ENCODE data around the gene SOX13.

DNA sequence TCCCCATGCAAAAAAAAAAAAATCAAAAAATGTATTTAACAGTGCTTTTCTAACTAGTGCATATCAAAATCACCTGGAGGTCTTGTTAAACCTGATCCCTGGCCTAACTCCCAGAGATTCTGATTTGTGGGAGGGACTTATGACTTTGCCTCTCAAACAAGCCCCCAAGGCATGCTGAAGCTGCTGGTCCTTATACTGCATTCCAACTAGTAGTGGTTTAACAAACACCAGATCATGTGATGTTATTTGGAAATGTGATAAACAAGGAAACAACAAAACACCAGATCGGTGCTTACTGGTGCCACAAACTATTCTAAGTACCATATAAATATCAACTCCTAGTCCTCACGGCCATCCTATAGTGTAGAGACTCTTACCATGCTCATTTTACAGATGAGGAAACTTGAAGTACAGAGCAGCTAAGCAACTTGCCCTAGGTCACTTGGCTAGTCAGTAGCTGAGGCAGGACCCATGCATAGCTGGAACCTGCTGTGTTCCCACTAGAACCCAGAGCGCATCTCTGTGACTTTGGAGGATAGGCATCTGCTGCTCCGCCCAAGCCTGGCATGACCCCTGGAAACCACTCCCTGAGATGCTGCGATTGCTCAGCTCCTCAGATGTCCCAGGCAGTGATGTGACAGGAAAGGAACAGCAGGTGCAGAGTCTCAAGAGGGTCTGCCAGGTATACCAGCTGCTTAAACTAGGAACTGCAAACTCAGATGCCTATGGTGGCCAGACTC, 38.1 kb downstream of the SOX13 start:
- TF ChIP-seq, protein P1, sequence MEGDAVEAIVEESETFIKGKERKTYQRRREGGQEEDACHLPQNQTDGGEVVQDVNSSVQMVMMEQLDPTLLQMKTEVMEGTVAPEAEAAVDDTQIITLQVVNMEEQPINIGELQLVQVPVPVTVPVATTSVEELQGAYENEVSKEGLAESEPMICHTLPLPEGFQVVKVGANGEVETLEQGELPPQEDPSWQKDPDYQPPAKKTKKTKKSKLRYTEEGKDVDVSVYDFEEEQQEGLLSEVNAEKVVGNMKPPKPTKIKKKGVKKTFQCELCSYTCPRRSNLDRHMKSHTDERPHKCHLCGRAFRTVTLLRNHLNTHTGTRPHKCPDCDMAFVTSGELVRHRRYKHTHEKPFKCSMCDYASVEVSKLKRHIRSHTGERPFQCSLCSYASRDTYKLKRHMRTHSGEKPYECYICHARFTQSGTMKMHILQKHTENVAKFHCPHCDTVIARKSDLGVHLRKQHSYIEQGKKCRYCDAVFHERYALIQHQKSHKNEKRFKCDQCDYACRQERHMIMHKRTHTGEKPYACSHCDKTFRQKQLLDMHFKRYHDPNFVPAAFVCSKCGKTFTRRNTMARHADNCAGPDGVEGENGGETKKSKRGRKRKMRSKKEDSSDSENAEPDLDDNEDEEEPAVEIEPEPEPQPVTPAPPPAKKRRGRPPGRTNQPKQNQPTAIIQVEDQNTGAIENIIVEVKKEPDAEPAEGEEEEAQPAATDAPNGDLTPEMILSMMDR (IDR thresholded peaks at IDR 0.05), result no peak
- TF ChIP-seq NR3C1 (CRISPR knock-in tag; conservative IDR thresholded peaks at IDR 0.05; ENCODE audit: low read depth), result no peak
- TF ChIP-seq, protein P2, sequence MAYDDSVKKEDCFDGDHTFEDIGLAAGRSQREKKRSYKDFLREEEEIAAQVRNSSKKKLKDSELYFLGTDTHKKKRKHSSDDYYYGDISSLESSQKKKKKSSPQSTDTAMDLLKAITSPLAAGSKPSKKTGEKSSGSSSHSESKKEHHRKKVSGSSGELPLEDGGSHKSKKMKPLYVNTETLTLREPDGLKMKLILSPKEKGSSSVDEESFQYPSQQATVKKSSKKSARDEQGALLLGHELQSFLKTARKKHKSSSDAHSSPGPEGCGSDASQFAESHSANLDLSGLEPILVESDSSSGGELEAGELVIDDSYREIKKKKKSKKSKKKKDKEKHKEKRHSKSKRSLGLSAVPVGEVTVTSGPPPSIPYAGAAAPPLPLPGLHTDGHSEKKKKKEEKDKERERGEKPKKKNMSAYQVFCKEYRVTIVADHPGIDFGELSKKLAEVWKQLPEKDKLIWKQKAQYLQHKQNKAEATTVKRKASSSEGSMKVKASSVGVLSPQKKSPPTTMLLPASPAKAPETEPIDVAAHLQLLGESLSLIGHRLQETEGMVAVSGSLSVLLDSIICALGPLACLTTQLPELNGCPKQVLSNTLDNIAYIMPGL (CRISPR knock-in tag; IDR thresholded peaks at IDR 0.05), result no peak
- TF ChIP-seq, protein P3, sequence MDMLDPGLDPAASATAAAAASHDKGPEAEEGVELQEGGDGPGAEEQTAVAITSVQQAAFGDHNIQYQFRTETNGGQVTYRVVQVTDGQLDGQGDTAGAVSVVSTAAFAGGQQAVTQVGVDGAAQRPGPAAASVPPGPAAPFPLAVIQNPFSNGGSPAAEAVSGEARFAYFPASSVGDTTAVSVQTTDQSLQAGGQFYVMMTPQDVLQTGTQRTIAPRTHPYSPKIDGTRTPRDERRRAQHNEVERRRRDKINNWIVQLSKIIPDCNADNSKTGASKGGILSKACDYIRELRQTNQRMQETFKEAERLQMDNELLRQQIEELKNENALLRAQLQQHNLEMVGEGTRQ (CRISPR knock-in tag; IDR thresholded peaks at IDR 0.05), result no peak
- no peak for TF ChIP-seq ZNF671 (CRISPR knock-in tag; IDR thresholded peaks at IDR 0.05)
- no peak for TF ChIP-seq GABPB1 (CRISPR knock-in tag; IDR thresholded peaks at IDR 0.05)
- TF ChIP-seq OVOL2 (CRISPR knock-in tag; IDR thresholded peaks at IDR 0.05; ENCODE audit: borderline replicate concordance), result no peak
- TF ChIP-seq TCF7 (CRISPR knock-in tag; IDR thresholded peaks at IDR 0.05; ENCODE audit: low read depth), result no peak
- TF ChIP-seq TEAD1 (CRISPR knock-in tag; IDR thresholded peaks at IDR 0.05), result no peak
- no peak for TF ChIP-seq SMAD3 (CRISPR knock-in tag; IDR thresholded peaks at IDR 0.05; ENCODE audit: borderline replicate concordance)
- no peak for TF ChIP-seq NR1H2 (CRISPR knock-in tag; IDR thresholded peaks at IDR 0.05)
- no peak for TF ChIP-seq FOXK1 (CRISPR knock-in tag; IDR thresholded peaks at IDR 0.05)
- no peak for TF ChIP-seq AFF4 (CRISPR knock-in tag; IDR thresholded peaks at IDR 0.05; ENCODE audit: borderline replicate concordance)

All from WTC11 (cell line).